NCI-H446 (cell line): Measurements from ENCODE around the gene MINDY1.

Source experiments
- DNase-seq, 2 experiments: peaks; one replicate each; lab custom pipeline; 2025; lab: John Stamatoyannopoulos, UW

Gene MINDY1

GRCh38 chr1:150965605-150966004 is 41.1 kb downstream of the MINDY1 start:
- DNase-seq = no peak

GRCh38 chr1:150964164-150964489 is 42.6 kb downstream of the MINDY1 start:
- no peak for DNase-seq

- DNase-seq = no peak
These were observed 43.2 kb downstream of the MINDY1 start for GRCh38 chr1:150963321-150964163.

- no peak for DNase-seq
These were observed 44.9 kb downstream of the MINDY1 start for GRCh38 chr1:150961756-150962155.

GRCh38 chr1:150960646-150961045 is 46.1 kb downstream of the MINDY1 start:
- no peak for DNase-seq

- DNase-seq = no peak
These were observed 49.0 kb downstream of the MINDY1 start for GRCh38 chr1:150957666-150958065.

GRCh38 chr1:150955280-150955679 is 51.4 kb downstream of the MINDY1 start:
- no peak for DNase-seq

- no peak for DNase-seq
These were observed 52.0 kb downstream of the MINDY1 start for GRCh38 chr1:150954708-150955107.
